Right atrium auricular region (tissue), 2 donors: Measurements from ENCODE around the gene EIF3M. TPM values are rescaled to one million over a fixed set of nuclear protein-coding genes. Genes with fewer than 3 reads are reported as not detected.

Experiments used
- DNase-seq: peaks from one replicate; pipeline ENCODE4 v3.0.0-alpha.2; 2019; ENCODE audit warnings: low spot score
- H3K27ac ChIP-seq, 2 donors: fragments of 200-600 bp; sonication (generic); 1 replicate in 1 of 2; 2 replicates in 1 of 2; pipeline ENCODE4 v1.5.1; 2016 to 2019
- H3K27me3 ChIP-seq, 2 donors: fragments of 200-600 bp; sonication (generic); one replicate each; pipeline versions ENCODE4 v1.5.1 to v1.6.0; 2017 to 2019
- H3K36me3 ChIP-seq: fragments of 200-600 bp; sonication (generic); one replicate; pipeline ENCODE4 v1.5.1; 2016
- H3K4me1 ChIP-seq, 2 donors: fragments of 200-600 bp; sonication (generic); one replicate each; pipeline versions ENCODE4 v1.5.1 to v1.6.0; 2017 to 2019
- H3K4me3 ChIP-seq, 2 donors: fragments of 200-600 bp; sonication (generic); 1 replicate in 1 of 2; 2 replicates in 1 of 2; pipeline ENCODE4 v1.5.1; 2017 to 2019; ENCODE audit warnings: mild to moderate bottlenecking in 1 of 2, moderate library complexity in 1 of 2
- H3K9me3 ChIP-seq, 2 donors: fragments of 200-600 bp; sonication (generic); one replicate each; pipeline ENCODE4 v1.5.1; 2019
- total RNA-seq, 2 donors: library from RNA; depleted of rRNA; stranded (reverse); fragments of >200 nt; gene quantifications; one replicate each; pipeline ENCODE4 v1.1.0, GENCODE V29; 2016
- TF ChIP-seq, protein P1 (sequence below), 2 donors: fragments of 200-600 bp; sonication (generic); IDR thresholded peaks; one replicate each; pipeline ENCODE4 v1.5.1; 2019; ENCODE audit warnings: antibody characterized with exemption in 2 of 2

The EIF3M gene
- total RNA-seq, 2 donors from 2014 or later, result 286 to 371 TPM

DNA sequence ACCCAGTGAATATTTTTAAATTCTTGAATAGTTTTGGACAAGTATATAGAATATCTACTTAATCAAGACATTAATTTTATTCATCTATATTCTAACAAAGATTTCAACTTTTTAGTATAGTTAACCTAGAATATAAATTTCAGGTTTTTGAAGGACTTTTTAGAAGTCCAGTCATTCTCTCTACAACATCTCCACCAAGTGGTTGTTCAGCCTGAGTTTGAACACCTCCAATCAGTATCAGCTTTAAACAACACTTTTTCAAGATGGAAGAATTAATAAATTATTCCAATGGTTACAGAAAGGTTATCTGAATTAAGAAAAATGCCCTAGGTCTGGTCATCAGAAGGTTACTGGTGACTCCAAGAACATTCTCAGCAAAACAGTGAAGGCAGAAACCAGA lies 31.8 kb downstream of the EIF3M start:
- no peaks in the 10 kb centered on the region for H3K36me3 ChIP-seq
- H3K4me1 ChIP-seq, result no peaks in the 10 kb centered on the region
- H3K27ac ChIP-seq, result no peak overlapping the region
- no peaks in the 10 kb centered on the region for H3K27me3 ChIP-seq
- no peak for DNase-seq
- TF ChIP-seq, protein P1, sequence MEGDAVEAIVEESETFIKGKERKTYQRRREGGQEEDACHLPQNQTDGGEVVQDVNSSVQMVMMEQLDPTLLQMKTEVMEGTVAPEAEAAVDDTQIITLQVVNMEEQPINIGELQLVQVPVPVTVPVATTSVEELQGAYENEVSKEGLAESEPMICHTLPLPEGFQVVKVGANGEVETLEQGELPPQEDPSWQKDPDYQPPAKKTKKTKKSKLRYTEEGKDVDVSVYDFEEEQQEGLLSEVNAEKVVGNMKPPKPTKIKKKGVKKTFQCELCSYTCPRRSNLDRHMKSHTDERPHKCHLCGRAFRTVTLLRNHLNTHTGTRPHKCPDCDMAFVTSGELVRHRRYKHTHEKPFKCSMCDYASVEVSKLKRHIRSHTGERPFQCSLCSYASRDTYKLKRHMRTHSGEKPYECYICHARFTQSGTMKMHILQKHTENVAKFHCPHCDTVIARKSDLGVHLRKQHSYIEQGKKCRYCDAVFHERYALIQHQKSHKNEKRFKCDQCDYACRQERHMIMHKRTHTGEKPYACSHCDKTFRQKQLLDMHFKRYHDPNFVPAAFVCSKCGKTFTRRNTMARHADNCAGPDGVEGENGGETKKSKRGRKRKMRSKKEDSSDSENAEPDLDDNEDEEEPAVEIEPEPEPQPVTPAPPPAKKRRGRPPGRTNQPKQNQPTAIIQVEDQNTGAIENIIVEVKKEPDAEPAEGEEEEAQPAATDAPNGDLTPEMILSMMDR (IDR thresholded peaks at IDR 0.05), result peak in 1 of 2 donors; percentile 28
- no peak overlapping the region for H3K4me3 ChIP-seq
- H3K9me3 ChIP-seq, result no peaks in the 10 kb centered on the region

DNA sequence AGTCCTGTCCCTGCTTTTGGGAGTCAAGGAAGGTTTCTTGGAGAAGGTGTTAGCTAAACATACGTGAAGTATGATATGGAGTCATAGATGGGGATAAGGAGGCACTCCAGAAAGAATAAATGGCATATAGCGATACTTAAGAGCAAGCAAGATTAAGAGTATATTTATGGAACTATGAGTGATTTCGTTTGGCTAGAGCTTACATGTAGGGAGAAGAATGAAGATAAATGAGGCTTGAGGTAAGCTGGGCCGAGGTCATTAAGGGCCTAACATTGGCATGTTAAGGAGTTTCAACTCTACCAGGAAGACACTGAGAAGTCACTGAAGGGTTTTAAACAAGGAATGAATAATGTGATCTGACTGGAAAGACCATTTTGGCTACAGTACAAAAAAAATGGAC lies 33.3 kb downstream of the EIF3M start:
- Histone ChIP-seq H3K4me3 (no peak overlapping the region), H3K27me3 (no peaks in the 10 kb centered on the region), H3K4me1 (no peaks in the 10 kb centered on the region), H3K9me3 (peaks cover 0 to 9% of the 10 kb centered on the region in 2 donors), H3K36me3 (no peaks in the 10 kb centered on the region), H3K27ac (no peak overlapping the region)
- TF ChIP-seq, protein P1 (IDR thresholded peaks at IDR 0.05), result no peak
- DNase-seq, result no peak

- no peaks in the 10 kb centered on the region for H3K9me3 ChIP-seq
- TF ChIP-seq, protein P1 (IDR thresholded peaks at IDR 0.05), result no peak
- no peak overlapping the region for H3K4me3 ChIP-seq
- DNase-seq, result no peak
- no peak overlapping the region for H3K27ac ChIP-seq
- no peaks in the 10 kb centered on the region for H3K36me3 ChIP-seq
- H3K27me3 ChIP-seq, result no peaks in the 10 kb centered on the region
- H3K4me1 ChIP-seq, result no peaks in the 10 kb centered on the region
These were observed 47.2 kb downstream of the EIF3M start for GRCh38 chr11:32630844-32631243.

GRCh38 chr11:32635819-32636218 lies 52.2 kb downstream of the EIF3M start:
- Histone ChIP-seq H3K4me1 (no peaks in the 10 kb centered on the region), H3K4me3 (no peak overlapping the region), H3K9me3 (no peaks in the 10 kb centered on the region), H3K27ac (no peak overlapping the region), H3K27me3 (no peaks in the 10 kb centered on the region), H3K36me3 (no peaks in the 10 kb centered on the region)
- no peak for DNase-seq
- TF ChIP-seq, protein P1 (IDR thresholded peaks at IDR 0.05), result no peak

GRCh38 chr11:32641361-32641760 lies 57.7 kb downstream of the EIF3M start:
- TF ChIP-seq, protein P1 (IDR thresholded peaks at IDR 0.05), result no peak
- no peaks in the 10 kb centered on the region for H3K4me1 ChIP-seq
- H3K27me3 ChIP-seq, result no peaks in the 10 kb centered on the region
- no peaks in the 10 kb centered on the region for H3K9me3 ChIP-seq
- no peaks in the 10 kb centered on the region for H3K36me3 ChIP-seq
- no peak overlapping the region for H3K4me3 ChIP-seq
- DNase-seq, result no peak
- H3K27ac ChIP-seq, result no peak overlapping the region

DNA sequence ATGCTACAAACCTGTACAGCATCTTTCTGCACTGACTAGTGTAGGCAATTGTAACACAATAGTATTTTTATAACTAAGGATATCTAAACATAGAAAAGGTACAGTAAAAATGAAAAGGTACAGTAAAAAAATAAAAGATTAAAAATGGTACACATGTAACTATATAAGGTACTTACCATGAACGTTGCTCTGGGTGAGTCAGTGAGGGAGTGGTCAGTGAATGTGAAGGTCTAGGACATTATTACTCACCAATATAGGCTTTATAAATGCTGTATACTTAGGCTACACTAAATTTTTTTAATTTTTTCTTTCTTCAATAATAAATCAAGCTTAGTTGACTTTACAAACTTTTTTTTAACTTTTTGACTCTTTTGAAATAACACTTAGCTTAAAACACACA lies 59.9 kb downstream of the EIF3M start:
- Histone ChIP-seq H3K36me3 (no peaks in the 10 kb centered on the region), H3K9me3 (no peaks in the 10 kb centered on the region), H3K27me3 (no peaks in the 10 kb centered on the region), H3K27ac (no peak overlapping the region), H3K4me1 (no peaks in the 10 kb centered on the region), H3K4me3 (no peak overlapping the region)
- TF ChIP-seq, protein P1 (IDR thresholded peaks at IDR 0.05), result no peak
- DNase-seq, result no peak
